Stimulated activated CD8-positive, alpha-beta memory T cell treated with anti-CD3 and anti-CD28 coated beads, Interleukin-7, amount 100 ng/mL, for 1 hour (primary cell): Measurements from ENCODE around the gene VIL1.

Experiments used
- DNase-seq, 2 donors: peaks; one replicate each; pipeline ENCODE4 v3.0.0-alpha.2; 2020; ENCODE audit warnings: low read depth in 2 of 2

Gene VIL1

DNA sequence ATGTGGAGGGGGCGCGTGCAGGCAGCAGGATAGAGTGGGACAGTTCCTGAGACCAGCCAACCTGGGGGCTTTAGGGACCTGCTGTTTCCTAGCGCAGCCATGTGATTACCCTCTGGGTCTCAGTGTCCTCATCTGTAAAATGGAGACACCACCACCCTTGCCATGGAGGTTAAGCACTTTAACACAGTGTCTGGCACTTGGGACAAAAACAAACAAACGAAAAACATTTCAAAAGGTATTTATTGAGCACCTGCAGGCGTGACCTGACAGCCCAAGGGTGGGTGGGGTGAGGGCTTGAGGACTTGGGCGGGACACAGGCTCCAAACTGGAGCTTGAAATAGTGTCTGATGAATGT, 23.9 kb upstream of the VIL1 start:
- DNase-seq, result no peak

DNA sequence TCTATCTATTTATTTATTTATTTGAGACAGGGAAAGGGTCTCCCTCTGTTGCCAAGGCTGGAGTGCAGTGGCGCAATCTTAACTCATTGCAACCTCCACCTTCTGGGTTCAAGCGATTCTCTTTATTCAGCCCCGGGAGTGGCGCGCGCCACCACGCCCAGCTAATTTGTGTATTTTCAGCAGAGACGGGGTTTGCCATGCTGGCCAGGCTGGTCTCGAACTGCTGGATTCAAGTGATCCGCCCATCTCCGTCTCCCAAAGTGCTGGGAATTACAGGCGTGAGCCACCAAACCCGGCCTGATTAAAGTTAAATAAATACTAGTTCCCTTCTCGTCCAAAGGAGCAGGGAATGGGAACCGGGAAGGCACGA, 23.5 kb upstream of the VIL1 start:
- no peak for DNase-seq

DNA sequence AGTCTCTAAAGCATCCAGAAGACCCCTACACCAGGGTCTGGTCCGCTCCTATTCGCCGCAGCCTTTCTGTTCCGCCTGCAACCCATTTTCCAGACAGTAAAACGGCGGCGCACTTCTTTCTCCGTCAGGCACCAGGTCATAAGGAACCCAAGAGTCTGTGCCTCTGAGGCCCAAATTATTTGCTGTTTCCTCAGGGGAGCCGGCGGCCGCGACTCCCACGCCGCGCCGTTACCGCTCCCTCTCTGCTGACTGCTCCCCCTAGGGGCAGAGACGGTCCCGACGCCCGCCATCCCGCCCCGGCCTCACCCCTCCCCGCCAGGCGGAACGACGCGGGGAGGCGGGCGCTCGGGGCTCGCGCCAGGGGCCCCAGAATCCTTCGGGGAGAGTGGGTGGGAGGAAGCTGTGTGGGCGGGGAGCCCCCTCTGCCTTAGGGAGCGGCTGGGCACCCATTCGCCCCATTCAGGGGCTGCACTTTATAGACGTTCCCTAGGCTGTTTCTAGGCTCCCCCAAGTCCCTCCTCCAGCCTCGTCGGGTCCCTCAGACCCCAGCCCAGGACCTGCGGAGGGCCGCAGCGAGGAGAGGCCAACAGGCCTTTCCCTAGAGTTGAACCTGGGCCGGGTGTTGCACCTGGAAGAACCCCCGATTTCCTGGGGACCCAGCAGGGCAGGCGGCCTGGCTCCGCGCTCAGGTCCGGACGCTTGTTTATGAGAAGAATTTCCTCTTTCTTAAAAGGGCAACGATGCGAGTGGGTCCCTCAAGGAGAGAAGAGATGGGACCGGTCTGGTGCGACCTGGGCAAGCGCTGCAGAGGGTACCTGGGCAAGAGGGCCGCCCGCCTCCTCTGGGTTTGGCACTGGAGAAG, 22.9 kb upstream of the VIL1 start:
- peak; percentile 81 to 83 for DNase-seq

DNA sequence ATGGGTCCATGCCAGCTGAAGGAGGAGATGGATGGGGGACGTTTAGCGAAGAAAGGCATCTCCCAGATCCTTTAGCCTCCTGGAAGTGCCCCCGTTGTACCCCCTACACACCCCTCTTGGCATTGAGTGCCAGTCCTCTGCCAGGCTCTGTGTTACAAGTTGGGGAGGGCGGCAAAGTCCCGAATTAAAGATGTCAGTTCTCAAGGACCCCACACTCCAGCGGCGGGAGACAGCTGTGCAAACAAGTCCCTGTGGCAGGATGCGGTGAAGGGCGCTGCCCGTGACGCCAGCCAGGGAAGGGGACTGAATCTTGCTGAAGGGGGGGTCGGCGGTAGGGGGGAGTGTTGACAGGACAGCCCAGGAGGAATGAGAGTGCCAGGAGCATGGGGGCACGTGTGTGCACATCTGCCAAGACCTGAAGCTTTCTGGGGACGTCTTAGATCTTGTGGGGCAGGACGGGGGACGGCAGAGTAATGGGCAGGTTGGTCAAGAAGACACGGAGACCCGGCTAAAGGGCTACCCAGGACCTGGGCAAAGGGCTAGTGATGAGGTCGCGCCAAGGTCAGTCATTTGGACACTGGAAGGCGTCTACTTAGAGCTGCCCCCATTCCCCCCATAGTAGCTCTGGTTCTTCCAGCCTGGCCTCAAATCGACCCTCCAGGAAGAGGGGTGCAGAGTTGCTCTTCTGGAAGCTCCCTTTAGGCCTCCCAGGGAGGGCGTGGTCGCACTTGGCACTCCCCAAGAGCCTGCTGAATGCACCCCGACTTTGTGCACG, 22.0 kb upstream of the VIL1 start:
- DNase-seq, result peak in 1 of 2 donors; percentile 46

- DNase-seq, result no peak
These were observed 21.5 kb upstream of the VIL1 start for GRCh38 chr2:218397463-218397819.

DNA sequence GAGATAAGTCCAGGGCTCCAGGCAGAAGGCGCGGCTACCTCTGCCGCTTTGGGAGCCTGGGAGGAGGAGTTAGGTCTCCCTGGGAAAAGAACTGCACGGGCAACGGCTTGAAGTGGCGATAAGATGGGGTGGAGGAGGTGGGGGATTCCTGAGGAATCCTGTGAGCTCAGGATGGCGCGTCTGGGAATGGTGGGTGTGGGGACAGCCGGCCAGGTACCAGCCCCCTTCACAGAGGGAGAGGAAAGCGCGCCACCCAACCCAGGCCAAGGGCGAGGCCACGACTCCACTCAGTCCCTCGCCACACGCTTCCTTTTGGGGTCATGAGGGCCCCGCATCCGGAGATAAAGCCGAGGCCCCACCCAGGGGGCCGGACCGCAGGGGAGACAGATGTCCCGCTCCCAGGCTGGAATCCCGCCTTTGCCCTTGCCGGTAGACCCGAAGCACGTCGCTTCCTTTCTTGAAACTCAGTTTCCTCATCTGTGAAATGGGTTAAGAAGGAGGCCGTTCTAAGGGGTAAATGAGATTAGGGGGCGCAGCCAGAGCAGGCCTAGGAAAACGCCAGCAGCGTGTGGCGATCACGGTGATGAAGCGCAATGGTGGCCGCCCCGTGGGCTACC, 21.0 kb upstream of the VIL1 start:
- DNase-seq, result no peak

DNA sequence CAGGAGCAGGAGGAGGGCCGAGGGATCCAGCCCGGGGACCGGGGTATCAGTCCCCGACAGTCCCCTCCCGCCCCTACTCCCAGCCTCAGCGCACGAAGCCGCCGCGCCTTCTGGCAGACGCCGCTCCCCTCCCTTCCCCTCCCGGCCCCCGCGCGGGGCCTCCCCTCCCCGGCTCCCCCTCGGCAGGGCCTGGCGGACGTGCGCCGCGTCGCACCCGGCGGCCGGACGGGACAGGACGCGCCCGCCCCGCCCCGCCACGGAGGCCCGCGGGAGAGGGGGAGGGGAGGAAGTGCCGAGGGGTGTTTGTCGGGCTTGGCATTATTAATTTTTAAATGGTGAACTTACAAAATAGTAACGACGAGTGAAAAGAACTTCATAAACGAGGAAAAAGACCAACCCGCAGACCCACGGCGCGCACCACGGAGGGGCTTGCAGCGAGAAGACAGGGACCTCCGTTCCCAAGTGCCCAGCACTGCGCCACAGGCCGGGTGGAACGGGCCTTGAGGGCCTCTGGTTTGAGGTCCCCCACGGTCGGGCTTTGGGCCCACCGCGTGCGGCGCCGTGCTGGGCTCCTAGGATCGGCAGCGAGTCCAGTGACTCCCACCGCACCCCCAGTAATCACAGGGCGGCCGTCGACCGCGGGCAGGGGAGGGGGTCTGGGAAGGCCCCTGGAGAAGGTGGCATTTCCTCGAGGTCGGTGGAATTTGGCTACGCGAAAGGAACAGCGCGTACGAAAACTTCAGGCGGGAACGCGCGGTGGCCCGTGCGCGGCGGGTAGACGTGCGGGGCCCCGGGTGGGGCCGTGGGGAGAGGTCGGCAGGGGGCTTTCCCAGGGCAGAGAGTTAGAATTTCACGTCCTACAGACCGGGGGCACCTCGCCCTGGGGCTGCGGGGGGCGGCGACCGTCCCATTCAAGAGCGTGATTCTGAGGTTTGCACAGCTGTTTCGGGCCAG, 20.2 kb upstream of the VIL1 start:
- no peak for DNase-seq

DNA sequence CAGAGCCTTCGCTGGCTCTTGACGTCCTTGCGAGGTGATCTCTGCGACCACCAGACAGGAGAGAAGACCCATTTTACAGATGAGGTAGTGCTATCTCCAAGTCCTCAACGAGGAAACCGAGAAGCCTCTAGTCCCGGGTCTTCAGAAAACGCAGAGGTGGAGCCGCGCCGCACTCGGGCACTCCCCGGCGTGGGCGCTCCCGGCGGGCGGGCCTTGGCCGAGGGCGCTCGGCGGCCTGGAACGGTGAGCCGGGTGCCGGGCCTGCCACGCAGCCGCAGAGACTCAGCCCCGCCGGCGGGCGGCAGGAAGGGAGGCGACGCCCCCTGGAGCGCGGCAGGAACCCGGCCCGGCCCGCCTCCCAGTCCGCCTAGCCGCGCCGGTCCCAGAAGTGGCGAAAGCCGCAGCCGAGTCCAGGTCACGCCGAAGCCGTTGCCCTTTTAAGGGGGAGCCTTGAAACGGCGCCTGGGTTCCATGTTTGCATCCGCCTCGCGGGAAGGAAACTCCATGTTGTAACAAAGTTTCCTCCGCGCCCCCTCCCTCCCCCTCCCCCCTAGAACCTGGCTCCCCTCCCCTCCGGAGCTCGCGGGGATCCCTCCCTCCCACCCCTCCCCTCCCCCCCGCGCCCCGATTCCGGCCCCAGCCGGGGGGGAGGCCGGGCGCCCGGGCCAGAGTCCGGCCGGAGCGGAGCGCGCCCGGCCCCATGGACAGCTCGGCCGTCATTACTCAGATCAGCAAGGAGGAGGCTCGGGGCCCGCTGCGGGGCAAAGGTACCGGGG, 19.3 kb upstream of the VIL1 start, which contains the start of gene CTDSP1:
Gene CTDSP1, plus strand, starts transcription at position 478 of the 776 bp plus-strand sequence. Its CDS starts 223 bp downstream, at position 701.
- peak; percentile 87 to 90 for DNase-seq

DNA sequence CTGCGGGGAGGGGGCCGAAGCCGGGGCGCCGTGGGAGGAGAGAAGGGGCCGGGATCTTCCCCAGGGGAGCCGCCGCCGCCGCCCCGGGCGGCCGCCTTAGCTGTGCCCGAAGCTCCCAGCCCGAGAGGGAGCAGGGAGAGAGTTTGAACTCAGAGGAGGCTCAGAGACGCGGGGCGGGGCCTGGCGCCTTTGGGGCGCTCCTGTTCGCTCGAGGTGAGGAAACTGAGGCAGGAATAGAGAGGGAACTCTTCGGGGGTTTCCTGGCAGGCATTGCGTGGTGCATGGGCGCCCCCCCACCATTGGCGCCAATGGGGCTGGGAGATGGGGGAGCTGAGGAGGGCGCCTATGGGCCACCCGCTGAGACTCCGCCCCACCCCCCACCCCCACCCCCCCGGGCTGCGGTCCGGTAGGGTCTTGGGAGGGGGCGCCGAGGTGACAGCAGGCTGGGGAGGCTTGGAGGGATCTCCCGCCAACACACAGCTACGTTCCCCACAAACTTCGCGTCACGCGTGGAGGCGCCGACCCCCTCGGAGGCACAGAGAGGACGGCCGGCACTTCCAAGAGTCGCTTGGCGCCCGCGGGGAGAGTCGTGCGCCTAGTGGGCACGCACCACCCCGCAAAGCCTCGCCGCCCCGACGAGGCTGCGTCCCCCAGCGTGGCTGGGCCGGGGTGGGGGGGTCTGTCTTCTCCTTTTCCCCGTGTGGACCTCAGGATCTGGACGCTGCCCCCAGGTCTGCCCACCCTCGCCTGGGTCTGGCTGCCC, 18.6 kb upstream of the VIL1 start:
- no peak for DNase-seq

DNA sequence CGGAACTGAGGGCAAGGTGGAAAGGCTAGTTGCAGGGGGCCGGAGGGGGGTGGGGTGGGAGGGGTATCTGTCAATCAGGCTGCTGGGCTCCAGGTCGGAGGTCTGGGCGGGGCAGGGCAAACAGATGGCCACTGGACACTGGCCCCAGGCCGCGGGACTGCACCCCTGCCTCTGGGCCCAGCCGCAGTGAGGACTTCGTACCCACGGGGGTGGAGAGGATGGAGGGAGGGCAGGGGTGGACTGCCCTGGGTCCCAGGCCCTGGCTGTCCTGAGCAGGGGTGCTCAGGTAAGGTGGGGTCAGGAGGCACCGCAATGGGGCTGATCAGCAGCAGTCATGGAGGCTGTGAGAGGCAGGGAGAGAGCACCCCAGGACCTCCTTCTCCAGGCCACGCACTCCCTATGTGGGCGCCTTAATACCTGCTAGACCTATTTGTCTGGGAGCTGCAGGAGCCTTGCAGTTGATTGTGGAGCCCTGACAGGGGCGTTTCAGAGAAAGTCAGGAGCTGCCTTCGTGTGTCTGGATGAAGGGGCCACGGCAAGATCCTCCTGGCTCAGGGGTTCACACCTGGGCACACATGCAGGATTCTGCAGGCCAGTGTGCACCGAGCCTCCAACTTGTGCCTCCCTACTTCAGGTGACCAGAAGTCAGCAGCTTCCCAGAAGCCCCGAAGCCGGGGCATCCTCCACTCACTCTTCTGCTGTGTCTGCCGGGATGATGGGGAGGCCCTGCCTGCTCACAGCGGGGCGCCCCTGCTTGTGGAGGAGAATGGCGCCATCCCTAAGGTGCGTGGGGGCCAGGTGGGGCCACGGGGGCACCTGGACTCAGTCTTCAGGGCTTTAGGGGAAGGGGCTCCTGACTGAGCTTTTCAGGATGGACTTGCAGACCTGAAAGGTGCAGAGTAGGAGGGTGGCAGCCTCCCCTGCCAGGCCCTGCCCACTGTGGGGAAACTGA, 17.7 kb upstream of the VIL1 start:
- no peak for DNase-seq

DNA sequence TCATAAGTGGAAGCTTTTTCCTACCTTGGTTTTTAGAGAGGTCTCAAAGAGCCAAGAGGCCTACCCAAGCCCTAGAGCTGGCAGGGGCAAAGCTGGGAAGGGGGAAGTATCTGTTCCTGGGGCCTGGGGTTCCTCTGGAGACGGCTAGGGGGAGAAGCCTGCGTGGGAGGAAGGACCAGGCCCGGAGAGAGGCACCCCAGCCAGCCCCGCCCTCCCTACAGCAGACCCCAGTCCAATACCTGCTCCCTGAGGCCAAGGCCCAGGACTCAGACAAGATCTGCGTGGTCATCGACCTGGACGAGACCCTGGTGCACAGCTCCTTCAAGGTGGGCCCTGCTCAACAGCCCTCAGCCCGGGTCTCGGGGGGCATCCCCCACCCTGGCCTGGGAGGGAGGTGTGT, 17.0 kb upstream of the VIL1 start:
- DNase-seq, result no peak

GRCh38 chr2:218402491-218402901, 16.4 kb upstream of the VIL1 start:
- DNase-seq, result no peak

DNA sequence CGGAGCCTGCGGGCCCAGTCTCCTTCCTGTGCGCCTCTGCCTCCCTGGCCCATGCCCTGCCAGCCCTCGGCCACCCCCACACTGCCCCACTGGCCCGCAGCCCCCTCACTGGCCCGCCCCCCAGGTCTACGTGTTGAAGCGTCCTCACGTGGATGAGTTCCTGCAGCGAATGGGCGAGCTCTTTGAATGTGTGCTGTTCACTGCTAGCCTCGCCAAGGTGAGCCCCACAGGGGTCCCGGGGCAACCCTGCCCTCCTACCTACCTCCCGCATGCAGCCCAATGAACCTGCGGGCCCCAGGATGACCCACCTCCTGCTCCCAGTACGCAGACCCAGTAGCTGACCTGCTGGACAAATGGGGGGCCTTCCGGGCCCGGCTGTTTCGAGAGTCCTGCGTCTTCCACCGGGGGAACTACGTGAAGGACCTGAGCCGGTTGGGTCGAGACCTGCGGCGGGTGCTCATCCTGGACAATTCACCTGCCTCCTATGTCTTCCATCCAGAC, 16.0 kb upstream of the VIL1 start:
- DNase-seq, result no peak

GRCh38 chr2:218403810-218404209, 15.1 kb upstream of the VIL1 start:
- no peak for DNase-seq

- no peak for DNase-seq
These were observed 14.4 kb upstream of the VIL1 start for GRCh38 chr2:218404351-218405085.

DNA sequence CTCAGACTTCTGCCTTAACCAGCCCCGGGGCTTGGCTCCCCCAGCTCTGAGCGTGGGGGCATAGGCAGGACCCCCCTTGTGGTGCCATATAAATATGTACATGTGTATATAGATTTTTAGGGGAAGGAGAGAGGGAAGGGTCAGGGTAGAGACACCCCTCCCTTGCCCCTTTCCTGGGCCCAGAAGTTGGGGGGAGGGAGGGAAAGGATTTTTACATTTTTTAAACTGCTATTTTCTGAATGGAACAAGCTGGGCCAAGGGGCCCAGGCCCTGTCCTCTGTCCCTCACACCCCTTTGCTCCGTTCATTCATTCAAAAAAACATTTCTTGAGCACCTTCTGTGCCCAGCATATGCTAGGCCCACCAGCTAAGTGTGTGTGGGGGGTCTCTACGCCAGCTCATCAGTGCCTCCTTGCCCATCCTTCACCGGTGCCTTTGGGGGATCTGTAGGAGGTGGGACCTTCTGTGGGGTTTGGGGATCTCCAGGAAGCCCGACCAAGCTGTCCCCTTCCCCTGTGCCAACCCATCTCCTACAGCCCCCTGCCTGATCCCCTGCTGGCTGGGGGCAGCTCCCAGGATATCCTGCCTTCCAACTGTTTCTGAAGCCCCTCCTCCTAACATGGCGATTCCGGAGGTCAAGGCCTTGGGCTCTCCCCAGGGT, 13.7 kb upstream of the VIL1 start:
- no peak for DNase-seq

- no peak for DNase-seq
These were observed 13.1 kb upstream of the VIL1 start for GRCh38 chr2:218405746-218406208.
